Hypothalamus (tissue), 51 donors: ENCODE data around the gene RET.
"Not testable (repeated sequence)": the region's sequence is repeated elsewhere in the genome, so short reads cannot be mapped to it uniquely, and the experiment has no call there.

ENCODE experiments used
- DNase-seq, 51 donors: peaks; one replicate each; lab custom pipeline; 2025; lab: John Stamatoyannopoulos, UW

Gene RET

DNA sequence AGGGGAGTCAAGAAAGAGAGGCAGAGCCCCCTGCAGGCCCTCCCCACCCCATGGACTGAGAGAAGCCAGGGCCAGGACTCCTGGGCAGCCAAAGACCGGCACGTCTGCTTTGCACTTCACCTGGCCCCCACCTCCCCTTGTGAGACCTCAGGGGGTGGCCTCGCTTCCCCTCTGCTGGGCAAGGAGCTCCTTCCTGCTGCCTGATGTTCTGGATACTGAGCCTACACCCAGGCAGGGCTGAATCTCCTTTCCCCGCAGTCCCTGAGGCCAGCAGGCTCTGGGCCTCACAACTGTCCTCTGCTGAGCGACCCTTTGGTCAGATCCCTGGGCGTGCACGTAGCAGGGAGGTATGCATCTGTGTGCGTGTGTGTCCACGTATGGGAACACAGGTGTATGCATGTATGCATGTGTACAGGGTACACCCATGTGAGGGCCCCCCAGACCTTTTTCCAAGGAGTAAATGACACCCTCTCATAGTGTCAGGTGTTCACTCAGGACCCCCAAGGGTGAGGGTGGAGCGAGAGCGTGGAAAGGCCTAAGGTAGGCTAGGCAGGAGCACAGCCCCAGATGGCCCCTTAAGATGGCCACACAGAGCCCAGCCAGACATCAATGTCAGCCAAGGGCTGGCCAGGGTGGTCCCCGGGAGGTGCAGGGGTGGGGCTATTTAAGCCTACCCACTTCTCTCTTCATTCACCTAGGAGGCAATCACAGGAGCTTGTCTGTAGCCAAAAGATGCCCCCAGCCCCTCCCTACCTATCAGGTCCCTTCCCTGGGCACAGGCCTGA is 1.9 kb upstream of the RET start:
- DNase-seq = no peak

DNA sequence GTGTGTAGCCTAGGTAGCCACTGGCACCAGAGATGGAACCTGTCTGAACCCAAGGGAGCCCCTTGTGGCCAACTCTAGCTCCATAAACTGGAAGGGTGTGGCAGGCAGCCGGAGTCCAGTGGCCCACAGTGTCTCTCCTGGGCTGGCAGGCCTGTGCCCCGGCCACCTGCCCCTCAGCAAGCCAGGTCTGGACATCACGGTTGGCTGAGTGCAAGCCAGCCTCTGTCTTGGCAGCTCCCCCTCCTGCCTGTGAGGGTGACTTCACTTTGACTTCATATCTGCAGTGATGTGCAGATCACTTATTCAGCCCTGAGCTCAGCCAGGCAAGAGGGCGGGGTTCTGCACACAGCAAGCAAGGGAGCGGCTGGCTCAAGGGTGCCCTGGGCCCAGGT is 1.3 kb upstream of the RET start:
- peak in 1 of 51 donors; percentile 29 for DNase-seq

GRCh38 chr10:43076311-43076875 is 476 bp upstream of the RET start:
- peak in 1 of 51 donors; percentile 45 for DNase-seq

GRCh38 chr10:43077421-43078171 is 727 bp downstream of the RET start:
- peak in 1 of 51 donors; percentile 41 for DNase-seq

GRCh38 chr10:43078175-43078985 is 1.5 kb downstream of the RET start:
- no peak for DNase-seq

DNA sequence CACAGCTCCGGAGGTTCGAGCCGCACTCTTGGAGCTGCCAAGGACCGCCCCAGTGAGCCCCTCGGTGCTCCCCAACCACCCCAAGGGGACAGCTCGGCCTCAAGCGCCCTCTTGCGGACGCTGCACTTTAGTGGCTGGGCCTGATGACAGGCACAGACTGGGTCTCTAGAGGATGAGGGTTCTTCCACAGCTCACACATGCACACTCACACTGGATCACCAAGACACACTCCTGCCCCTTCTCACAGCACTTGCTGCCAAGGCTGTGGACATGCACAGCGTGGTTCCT is 2.1 kb downstream of the RET start:
- peak in 4 of 51 donors; percentile 2 to 16 (median 11) for DNase-seq

GRCh38 chr10:43079856-43080255 is 3.0 kb downstream of the RET start:
- DNase-seq = no peak

DNA sequence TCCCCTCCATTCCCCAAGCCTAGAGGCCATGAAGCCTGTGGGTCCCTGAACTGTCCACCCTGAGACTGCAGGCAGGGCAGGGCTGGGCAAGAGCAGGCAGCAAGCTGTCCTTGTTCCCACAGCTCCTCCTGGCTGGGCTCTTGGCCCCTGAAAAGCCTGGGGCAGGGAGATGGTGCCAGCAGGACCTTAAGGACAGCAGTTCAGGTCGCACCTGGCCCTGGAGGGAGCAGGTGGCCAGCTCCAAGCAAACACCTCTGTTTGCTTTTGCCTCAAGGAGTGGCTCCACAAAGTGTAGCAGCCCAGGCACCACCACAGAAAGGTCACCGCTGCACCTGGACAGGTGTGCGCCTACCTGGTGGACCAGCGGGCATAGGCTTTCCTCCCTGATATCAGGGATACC is 5.2 kb downstream of the RET start:
- DNase-seq = no peak

DNA sequence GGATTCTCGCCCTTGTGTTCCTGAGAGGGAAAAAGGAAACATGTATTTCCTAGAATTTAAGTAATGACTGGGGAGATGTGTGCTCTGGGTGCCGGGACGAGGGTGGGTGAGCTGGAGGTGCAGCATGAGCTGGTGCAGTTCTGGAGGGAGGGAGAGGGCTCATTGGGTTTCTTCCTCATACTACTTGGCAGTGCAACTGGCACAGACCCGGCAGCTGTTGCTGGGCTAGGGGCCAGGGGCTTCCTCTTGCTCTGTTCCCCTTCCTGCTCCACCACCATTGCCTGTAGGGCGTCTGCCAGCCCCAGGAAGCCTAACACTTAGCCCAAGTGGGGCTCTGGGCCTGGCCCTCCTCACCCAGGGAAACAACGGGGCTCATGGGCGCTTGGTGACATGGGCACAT is 5.9 kb downstream of the RET start:
- DNase-seq = no peak

- DNase-seq = no peak
These were observed 6.9 kb downstream of the RET start for GRCh38 chr10:43083764-43084163.

GRCh38 chr10:43084812-43085211 is 7.9 kb downstream of the RET start:
- DNase-seq = no peak

DNA sequence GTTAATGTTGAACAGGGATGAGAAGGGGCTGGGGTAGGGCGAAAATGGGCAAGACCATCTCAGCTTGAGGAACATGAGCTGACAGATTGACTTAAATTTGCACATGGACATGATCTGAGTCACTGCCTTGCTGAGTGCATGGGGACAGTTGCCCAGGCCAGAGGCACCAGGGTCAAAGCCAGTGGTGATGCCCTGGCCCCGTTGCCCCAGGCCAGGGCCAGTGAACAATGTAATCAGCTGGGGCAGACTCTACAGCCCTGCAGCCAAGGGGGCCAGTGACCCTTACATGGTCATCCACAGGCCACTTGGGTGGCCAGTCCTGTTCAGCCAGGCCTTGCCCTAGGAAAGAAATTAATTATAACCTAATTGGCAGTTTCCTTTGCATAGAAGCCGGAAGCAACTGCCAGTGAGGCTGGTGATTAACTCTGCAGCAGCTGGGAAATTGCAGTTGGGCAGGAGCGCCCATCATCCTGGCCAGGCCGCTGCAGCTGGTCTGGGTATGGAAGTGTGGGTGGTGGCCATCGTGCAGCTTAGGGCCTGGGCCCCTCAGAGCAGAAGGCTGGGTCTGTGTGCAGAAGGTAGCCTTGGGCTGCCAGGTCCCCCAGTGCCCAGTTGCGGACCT is 9.6 kb downstream of the RET start:
- DNase-seq = no peak

DNA sequence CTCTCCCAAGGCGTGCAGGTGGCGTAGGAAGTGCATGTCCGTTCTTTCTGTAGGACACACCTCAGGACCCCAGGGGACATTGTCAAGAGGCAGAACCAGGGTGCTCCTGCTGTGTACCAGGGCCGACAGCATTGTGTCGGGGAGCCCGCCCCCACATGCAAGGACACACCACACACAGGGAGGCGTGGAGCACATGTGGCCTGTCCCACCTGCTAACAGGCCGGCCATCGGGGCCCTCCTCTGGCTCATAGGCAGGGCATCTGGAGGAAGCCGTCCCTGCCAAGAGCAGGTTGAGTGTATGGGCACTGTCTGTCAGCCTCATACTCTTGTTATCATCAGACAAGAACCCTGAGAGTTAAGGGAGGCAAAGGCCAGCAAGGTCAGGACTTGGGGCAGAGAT is 12.7 kb downstream of the RET start:
- DNase-seq = no peak

DNA sequence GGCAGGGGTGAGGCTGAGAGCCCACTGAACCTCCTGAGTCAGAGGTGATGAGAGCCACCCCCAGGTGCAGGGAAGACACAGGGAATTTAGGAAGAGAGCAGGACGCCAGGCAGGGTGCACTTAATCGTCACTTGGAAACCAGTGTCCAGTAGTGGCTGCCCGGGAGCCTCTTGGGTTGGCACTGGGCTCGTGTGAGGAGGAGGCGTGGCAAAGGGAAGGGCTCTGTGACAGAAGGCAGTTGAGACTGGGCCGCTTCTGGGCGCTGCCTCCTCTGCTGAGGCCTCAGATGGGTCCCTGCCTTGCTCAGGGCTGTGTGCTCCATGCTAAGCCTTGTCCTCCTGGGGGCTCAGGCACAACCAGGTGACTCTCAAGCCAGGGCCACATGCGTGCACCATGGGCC is 13.3 kb downstream of the RET start:
- DNase-seq = no peak

GRCh38 chr10:43090664-43091063 is 13.8 kb downstream of the RET start:
- DNase-seq = no peak

DNA sequence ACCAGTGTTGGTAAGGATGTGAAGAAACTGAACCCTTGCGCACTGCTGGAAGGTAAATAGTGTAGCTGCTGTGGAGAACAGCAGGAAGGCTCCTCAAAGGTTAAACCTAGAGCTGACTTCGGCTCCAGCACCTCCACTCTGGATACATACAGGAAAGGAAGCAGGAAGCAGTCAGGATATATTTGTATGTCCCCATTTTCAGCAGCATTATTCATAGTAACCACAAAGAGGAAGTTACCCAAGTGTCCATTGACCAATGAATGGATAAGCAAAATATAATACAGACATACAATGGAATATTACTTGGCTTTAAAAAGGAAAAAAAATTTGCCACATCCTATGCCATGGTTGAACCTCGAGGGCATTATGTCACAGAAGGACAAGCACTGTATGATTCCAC is 15.0 kb downstream of the RET start:
- DNase-seq = no peak

DNA sequence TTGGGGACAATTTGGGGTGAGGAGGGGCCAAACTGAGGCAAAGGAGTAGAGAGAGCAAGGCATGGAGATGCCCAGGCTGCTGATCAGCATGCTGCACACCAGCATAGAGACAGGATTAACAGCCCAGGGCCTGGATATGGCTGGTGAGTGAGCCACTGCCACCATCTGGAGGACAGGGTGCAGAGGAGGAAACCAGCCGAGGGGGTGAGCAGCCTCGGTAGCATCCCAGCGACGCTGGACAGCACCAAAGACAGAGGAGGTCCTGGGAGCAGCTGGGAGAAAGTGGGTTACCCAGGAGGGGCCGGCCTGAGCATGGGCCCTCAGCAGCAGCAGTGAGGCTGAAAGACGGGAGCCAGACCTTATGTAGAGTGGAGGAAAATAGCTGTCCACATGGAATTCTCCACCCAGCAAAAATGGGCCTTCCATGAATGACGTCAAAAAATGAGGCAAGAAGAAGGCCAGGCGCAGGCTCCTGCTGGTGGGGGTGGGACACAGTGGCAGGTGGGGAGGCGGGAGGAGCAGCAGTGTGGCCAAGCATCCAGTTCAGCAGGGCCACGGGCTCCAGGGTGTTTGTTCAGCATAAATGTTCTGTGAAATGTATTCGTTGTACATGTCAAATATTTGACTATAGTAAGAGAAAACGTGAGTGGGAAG is 16.7 kb downstream of the RET start:
- DNase-seq = peak in 6 of 51 donors; percentile 8 to 27 (median 12)

DNA sequence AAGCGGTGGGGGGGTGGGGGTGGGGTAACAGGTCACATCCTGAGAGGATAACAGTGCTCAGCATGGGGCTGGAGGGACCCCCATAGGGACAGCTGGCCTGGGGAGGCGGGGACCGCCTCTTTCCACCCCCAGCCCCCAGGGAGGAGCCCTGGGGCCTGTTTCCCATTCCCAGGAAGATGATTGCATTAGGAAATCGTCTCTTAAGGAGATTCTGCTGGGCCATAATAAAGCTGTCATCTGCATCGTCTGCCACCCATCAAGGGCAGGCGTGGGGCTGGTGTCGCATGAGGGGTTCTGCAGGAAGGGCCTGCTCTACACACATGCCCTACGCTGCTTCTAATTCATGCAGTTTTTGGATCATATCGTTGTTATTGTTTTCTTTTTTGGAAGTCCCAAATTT is 17.2 kb downstream of the RET start:
- no peak for DNase-seq

DNA sequence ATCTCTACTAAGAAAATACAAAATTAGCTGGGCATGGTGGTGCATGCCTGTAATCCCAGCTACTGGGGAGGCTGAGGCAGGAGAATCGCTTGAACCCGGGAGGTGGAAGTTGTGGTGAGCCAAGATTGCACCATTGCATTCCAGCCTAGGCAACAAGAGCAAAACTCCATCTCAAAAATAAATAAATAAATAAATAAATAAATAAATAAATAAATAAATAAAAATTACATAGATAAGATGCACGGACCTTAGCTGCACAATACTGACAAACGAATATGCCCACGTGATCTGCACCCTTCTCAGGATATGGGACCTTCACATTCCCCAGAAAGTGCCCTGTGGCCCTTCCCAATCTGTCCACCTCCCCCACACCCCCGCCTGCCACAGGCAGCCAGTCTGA is 22.5 kb downstream of the RET start:
- not testable (repeated sequence) for DNase-seq

DNA sequence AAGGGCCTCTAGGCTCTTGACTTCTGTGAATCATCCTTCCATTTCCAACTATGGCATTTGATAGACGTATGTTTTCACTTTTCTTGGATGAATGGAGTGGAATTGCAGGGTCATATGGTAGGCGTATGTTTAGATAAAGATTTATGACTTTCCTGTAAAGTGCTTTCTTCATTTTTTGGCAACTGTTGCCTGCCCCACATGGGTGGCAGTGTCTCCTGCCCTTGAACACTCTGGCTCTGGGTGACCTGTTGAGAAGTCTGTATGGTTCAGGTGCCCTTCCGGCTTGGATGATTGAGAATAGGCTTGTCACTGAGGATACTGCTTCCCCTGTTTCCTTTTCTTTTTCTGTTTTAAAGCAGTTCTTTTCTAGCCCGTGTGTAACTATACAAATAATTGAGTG is 23.1 kb downstream of the RET start:
- DNase-seq = no peak
